HepG2 (cell line): Measurements from ENCODE around the gene ZBTB46. TPM values are rescaled to one million over a fixed set of nuclear protein-coding genes. Genes with fewer than 3 reads are reported as not detected.

Experiments used
- KLF6 ChIP-seq: IDR thresholded peaks from 2 replicates; pipeline ENCODE4 v1.8.0; 2016; ENCODE audit warnings: missing biosample characterization, missing genetic modification reagents
- TEAD2 ChIP-seq: sonication (generic); formaldehyde crosslinking; IDR thresholded peaks from 2 replicates; pipeline ENCODE4 v1.9.0; 2021; ENCODE audit warnings: missing genetic modification reagents
- ZNF781 ChIP-seq: sonication (generic); formaldehyde crosslinking; IDR thresholded peaks from 2 replicates; pipeline ENCODE4 v1.5.1; 2020; ENCODE audit warnings: borderline replicate concordance, mild to moderate bottlenecking, missing genetic modification reagents; ENCODE audit errors: not compliant biosample characterization
- polyA plus RNA-seq, 8 experiments: library from polyadenylated mRNA; depleted of rRNA in 3 of 8; stranded (reverse) in 7 of 8; unstranded in 1 of 8; fragments of >200 nt; fragmentation: Illumina TruSeq in 4 of 8; extraction: Trizol in 4 of 8; gene quantifications; 2 replicates each; pipeline versions ENCODE4 v1.2.1 to v1.2.3, GENCODE V29; 2011 to 2016; ENCODE audit warnings: low read depth in 4 of 8, missing spikeins in 1 of 8, mixed read lengths in 1 of 8; ENCODE audit not compliant: insufficient read depth in 1 of 8
- total RNA-seq, 5 experiments: library from RNA; depleted of rRNA; stranded (reverse); fragments of >200 nt; fragmentation: Illumina TruSeq; extraction: Trizol; gene quantifications; 2 replicates each; pipeline ENCODE4 v1.2.3, GENCODE V29; 2016; ENCODE audit warnings: low read depth in 1 of 5
- TF ChIP-seq, protein P1 (sequence below): sonication (generic); formaldehyde crosslinking; IDR thresholded peaks from 2 replicates; pipeline ENCODE4 v1.4.0; 2020; ENCODE audit warnings: missing genetic modification reagents
- TF ChIP-seq, protein P2 (sequence below): sonication (generic); formaldehyde crosslinking; IDR thresholded peaks from 2 replicates; pipeline ENCODE4 v1.5.0; 2020; ENCODE audit warnings: mild to moderate bottlenecking, missing genetic modification reagents
- TF ChIP-seq, protein P3 (sequence below): sonication (generic); formaldehyde crosslinking; IDR thresholded peaks from 2 replicates; pipeline ENCODE4 v1.4.0; 2020; ENCODE audit warnings: missing genetic modification reagents
- TF ChIP-seq, protein P4 (sequence below): sonication (generic); formaldehyde crosslinking; IDR thresholded peaks from 2 replicates; pipeline ENCODE4 v1.9.0; 2022; ENCODE audit warnings: missing genetic modification reagents, mild to moderate bottlenecking, borderline replicate concordance
- TF ChIP-seq, protein P5 (sequence below): sonication (generic); formaldehyde crosslinking; IDR thresholded peaks from 2 replicates; pipeline ENCODE4 v1.9.0; 2022; ENCODE audit warnings: low read depth, missing genetic modification reagents
- TF ChIP-seq, protein P6 (sequence below): sonication (generic); formaldehyde crosslinking; IDR thresholded peaks from 2 replicates; pipeline ENCODE4 v1.4.0; 2020; ENCODE audit warnings: missing genetic modification reagents

Gene ZBTB46
- total and polyA plus RNA-seq, 2 of the 13 experiments (the other 11 are each of a cell fraction or from before 2014, with no cell fraction given) = 1.6 to 13.5 TPM

DNA sequence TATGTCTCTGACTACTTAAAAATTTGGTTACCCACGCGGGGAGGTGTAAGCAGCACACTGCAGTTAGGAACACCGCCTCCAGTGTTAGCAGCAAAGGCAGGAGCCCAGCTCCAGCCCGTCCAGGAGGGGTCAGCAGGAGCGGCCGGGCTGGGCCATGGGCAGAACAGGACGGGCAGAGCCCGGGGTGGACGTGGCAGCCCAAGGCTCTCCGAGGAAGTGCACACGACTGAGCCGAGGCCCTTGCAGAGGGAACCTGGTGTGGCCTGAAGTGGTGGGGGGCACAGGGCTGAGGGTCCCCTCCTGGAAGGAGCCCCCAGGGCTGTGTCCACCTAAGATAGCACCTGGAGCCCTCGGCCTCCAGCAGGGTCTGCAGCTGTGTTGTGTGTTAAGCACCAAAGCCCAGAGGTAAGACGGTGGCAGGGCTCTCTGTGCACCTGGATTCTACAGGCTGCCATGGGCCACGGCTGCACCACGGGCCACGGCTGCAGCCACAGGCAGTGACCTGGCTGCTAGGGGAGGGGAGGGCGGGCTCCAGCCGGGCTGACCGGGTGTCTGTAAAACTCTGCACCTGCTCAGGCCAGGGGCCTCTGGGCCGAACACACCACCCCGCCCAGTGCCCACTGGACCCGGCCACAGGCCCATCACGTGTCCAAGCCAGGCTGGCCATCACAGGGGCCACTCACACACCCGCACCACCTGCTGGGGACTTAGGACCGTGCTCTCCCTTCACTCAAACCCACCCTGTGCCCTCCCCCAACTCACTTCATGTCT lies 84.9 kb downstream of the ZBTB46 start (continued):
- TF ChIP-seq, protein P1, sequence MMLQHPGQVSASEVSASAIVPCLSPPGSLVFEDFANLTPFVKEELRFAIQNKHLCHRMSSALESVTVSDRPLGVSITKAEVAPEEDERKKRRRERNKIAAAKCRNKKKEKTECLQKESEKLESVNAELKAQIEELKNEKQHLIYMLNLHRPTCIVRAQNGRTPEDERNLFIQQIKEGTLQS = 0 out of 2 replicates have a peak, but pooled peaks have one; percentile 8
- TF ChIP-seq, protein P2, sequence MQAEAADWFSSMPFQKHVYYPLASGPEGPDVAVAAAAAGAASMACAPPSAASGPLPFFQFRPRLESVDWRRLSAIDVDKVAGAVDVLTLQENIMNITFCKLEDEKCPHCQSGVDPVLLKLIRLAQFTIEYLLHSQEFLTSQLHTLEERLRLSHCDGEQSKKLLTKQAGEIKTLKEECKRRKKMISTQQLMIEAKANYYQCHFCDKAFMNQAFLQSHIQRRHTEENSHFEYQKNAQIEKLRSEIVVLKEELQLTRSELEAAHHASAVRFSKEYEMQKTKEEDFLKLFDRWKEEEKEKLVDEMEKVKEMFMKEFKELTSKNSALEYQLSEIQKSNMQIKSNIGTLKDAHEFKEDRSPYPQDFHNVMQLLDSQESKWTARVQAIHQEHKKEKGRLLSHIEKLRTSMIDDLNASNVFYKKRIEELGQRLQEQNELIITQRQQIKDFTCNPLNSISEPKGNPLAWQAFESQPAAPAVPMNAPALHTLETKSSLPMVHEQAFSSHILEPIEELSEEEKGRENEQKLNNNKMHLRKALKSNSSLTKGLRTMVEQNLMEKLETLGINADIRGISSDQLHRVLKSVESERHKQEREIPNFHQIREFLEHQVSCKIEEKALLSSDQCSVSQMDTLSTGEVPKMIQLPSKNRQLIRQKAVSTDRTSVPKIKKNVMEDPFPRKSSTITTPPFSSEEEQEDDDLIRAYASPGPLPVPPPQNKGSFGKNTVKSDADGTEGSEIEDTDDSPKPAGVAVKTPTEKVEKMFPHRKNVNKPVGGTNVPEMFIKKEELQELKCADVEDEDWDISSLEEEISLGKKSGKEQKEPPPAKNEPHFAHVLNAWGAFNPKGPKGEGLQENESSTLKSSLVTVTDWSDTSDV (CRISPR knock-in tag) = peak; percentile 79; the same call in 1 of the 2 replicates
- TF ChIP-seq, protein P3, sequence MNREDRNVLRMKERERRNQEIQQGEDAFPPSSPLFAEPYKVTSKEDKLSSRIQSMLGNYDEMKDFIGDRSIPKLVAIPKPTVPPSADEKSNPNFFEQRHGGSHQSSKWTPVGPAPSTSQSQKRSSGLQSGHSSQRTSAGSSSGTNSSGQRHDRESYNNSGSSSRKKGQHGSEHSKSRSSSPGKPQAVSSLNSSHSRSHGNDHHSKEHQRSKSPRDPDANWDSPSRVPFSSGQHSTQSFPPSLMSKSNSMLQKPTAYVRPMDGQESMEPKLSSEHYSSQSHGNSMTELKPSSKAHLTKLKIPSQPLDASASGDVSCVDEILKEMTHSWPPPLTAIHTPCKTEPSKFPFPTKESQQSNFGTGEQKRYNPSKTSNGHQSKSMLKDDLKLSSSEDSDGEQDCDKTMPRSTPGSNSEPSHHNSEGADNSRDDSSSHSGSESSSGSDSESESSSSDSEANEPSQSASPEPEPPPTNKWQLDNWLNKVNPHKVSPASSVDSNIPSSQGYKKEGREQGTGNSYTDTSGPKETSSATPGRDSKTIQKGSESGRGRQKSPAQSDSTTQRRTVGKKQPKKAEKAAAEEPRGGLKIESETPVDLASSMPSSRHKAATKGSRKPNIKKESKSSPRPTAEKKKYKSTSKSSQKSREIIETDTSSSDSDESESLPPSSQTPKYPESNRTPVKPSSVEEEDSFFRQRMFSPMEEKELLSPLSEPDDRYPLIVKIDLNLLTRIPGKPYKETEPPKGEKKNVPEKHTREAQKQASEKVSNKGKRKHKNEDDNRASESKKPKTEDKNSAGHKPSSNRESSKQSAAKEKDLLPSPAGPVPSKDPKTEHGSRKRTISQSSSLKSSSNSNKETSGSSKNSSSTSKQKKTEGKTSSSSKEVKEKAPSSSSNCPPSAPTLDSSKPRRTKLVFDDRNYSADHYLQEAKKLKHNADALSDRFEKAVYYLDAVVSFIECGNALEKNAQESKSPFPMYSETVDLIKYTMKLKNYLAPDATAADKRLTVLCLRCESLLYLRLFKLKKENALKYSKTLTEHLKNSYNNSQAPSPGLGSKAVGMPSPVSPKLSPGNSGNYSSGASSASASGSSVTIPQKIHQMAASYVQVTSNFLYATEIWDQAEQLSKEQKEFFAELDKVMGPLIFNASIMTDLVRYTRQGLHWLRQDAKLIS (CRISPR knock-in tag) = peak; percentile 69; the same call in 1 of the 2 replicates
- TF ChIP-seq, protein P4, sequence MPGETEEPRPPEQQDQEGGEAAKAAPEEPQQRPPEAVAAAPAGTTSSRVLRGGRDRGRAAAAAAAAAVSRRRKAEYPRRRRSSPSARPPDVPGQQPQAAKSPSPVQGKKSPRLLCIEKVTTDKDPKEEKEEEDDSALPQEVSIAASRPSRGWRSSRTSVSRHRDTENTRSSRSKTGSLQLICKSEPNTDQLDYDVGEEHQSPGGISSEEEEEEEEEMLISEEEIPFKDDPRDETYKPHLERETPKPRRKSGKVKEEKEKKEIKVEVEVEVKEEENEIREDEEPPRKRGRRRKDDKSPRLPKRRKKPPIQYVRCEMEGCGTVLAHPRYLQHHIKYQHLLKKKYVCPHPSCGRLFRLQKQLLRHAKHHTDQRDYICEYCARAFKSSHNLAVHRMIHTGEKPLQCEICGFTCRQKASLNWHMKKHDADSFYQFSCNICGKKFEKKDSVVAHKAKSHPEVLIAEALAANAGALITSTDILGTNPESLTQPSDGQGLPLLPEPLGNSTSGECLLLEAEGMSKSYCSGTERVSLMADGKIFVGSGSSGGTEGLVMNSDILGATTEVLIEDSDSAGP (CRISPR knock-in tag) = peak; percentile 13; the same call in 1 of the 2 replicates
- TF ChIP-seq TEAD2 (no peak), ZNF781 (CRISPR knock-in tag) (no peak), KLF6 (CRISPR knock-in tag) (no peak)
- TF ChIP-seq, protein P5, sequence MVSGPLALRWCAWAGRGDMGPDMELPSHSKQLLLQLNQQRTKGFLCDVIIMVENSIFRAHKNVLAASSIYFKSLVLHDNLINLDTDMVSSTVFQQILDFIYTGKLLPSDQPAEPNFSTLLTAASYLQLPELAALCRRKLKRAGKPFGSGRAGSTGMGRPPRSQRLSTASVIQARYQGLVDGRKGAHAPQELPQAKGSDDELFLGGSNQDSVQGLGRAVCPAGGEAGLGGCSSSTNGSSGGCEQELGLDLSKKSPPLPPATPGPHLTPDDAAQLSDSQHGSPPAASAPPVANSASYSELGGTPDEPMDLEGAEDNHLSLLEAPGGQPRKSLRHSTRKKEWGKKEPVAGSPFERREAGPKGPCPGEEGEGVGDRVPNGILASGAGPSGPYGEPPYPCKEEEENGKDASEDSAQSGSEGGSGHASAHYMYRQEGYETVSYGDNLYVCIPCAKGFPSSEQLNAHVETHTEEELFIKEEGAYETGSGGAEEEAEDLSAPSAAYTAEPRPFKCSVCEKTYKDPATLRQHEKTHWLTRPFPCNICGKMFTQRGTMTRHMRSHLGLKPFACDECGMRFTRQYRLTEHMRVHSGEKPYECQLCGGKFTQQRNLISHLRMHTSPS = 0 out of 2 replicates have a peak, but pooled peaks have one; percentile 17
- TF ChIP-seq, protein P6, sequence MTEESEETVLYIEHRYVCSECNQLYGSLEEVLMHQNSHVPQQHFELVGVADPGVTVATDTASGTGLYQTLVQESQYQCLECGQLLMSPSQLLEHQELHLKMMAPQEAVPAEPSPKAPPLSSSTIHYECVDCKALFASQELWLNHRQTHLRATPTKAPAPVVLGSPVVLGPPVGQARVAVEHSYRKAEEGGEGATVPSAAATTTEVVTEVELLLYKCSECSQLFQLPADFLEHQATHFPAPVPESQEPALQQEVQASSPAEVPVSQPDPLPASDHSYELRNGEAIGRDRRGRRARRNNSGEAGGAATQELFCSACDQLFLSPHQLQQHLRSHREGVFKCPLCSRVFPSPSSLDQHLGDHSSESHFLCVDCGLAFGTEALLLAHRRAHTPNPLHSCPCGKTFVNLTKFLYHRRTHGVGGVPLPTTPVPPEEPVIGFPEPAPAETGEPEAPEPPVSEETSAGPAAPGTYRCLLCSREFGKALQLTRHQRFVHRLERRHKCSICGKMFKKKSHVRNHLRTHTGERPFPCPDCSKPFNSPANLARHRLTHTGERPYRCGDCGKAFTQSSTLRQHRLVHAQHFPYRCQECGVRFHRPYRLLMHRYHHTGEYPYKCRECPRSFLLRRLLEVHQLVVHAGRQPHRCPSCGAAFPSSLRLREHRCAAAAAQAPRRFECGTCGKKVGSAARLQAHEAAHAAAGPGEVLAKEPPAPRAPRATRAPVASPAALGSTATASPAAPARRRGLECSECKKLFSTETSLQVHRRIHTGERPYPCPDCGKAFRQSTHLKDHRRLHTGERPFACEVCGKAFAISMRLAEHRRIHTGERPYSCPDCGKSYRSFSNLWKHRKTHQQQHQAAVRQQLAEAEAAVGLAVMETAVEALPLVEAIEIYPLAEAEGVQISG = peak; percentile 38
